Keratinocyte (primary cell): ENCODE data around the gene CHRNA1. TPM values are rescaled to one million over a fixed set of nuclear protein-coding genes. Genes with fewer than 3 reads are reported as not detected.

ENCODE experiments used
- DNase-seq: peaks from one replicate; pipeline ENCODE4 v3.0.0-alpha.2; 2011; ENCODE audit warnings: low read depth, missing footprints, low spot score
- FAIRE-seq: peaks from 2 replicates; lab custom pipeline; 2011; peaks lifted over from hg19 to GRCh38; lab: Jason Lieb, UNC
- H2AFZ ChIP-seq: 2 replicates; pipeline ENCODE4 v1.6.0; 2012; ENCODE audit warnings: low read length, control low read depth, inconsistent platforms; ENCODE audit not compliant: control insufficient read depth
- H3K27ac ChIP-seq: 2 replicates; pipeline ENCODE4 v1.5.1; 2011; ENCODE audit warnings: low read length; ENCODE audit not compliant: control insufficient read depth, insufficient read depth
- H3K27me3 ChIP-seq: 3 replicates; pipeline ENCODE4 v1.6.0; 2011; ENCODE audit warnings: low read length; ENCODE audit not compliant: control insufficient read depth, insufficient read depth; ENCODE audit errors: extremely low read depth
- H3K36me3 ChIP-seq, 2 experiments: 2 replicates in 1 of 2; 3 replicates in 1 of 2; pipeline ENCODE4 v1.5.1; 2011; ENCODE audit warnings: low read length in 2 of 2, mild to moderate bottlenecking in 1 of 2; ENCODE audit not compliant: control insufficient read depth in 2 of 2, insufficient read depth in 2 of 2; ENCODE audit errors: extremely low read depth in 1 of 2
- H3K4me1 ChIP-seq: 3 replicates; pipeline ENCODE4 v1.5.1; 2011; ENCODE audit warnings: low read length; ENCODE audit not compliant: control insufficient read depth, insufficient read depth; ENCODE audit errors: extremely low read depth
- H3K4me2 ChIP-seq: 3 replicates; pipeline ENCODE4 v1.6.0; 2011; ENCODE audit warnings: low read depth, low read length; ENCODE audit not compliant: control insufficient read depth, insufficient read depth; ENCODE audit errors: extremely low read depth
- H3K4me3 ChIP-seq, 3 experiments: fragments of 200-600 bp in 1 of 3; sonication (generic) in 1 of 3; 2 replicates in 2 of 3; 3 replicates in 1 of 3; pipeline ENCODE4 v1.5.1; 2011 to 2016; ENCODE audit warnings: low read length in 3 of 3, mild to moderate bottlenecking in 3 of 3, control low read depth in 2 of 3, inconsistent platforms in 1 of 3, low read depth in 1 of 3, mixed read lengths in 1 of 3, mixed run types in 1 of 3, moderate library complexity in 1 of 3; ENCODE audit not compliant: control insufficient read depth in 2 of 3, insufficient read depth in 2 of 3; ENCODE audit errors: extremely low read depth in 1 of 3
- H3K79me2 ChIP-seq: 2 replicates; pipeline ENCODE4 v1.6.0; 2012; ENCODE audit warnings: low read length; ENCODE audit not compliant: control insufficient read depth, insufficient read depth
- H3K9ac ChIP-seq: 3 replicates; pipeline ENCODE4 v1.6.0; 2011; ENCODE audit warnings: low read length; ENCODE audit not compliant: control insufficient read depth, insufficient read depth; ENCODE audit errors: extremely low read depth
- H3K9me1 ChIP-seq: 3 replicates; pipeline ENCODE4 v1.6.0; 2011; ENCODE audit warnings: low read length; ENCODE audit not compliant: control insufficient read depth, insufficient read depth; ENCODE audit errors: extremely low read depth
- H3K9me3 ChIP-seq: 2 replicates; pipeline ENCODE4 v1.5.1; 2012; ENCODE audit warnings: low read depth, low read length; ENCODE audit not compliant: control insufficient read depth
- H4K20me1 ChIP-seq: 3 replicates; pipeline ENCODE4 v1.6.0; 2011; ENCODE audit warnings: low read length; ENCODE audit not compliant: control insufficient read depth, insufficient read depth; ENCODE audit errors: extremely low read depth
- CTCF ChIP-seq, 3 experiments: IDR thresholded peaks in 1 of 3; conservative IDR thresholded peaks in 1 of 3; optimal IDR thresholded peaks in 1 of 3; 2 replicates in 2 of 3; 3 replicates in 1 of 3; pipeline versions ENCODE3 to v1.5.1; 2011; ENCODE audit warnings: low read length in 3 of 3, mild to moderate bottlenecking in 3 of 3, moderate library complexity in 2 of 3, control low read depth in 1 of 3, inconsistent platforms in 1 of 3; ENCODE audit not compliant: insufficient read depth in 2 of 3; ENCODE audit errors: extremely low read depth in 1 of 3
- EZH2 ChIP-seq: IDR thresholded peaks from one replicate; pipeline ENCODE4 v1.6.1; 2012; ENCODE audit warnings: inconsistent platforms, mild to moderate bottlenecking, low read length, moderate library complexity
- dilution Hi-C: fragments of 300-500 bp; cut with MboI; formaldehyde crosslinking; loops from one replicate; pipeline ENCODE4 v1.7.0; 2020; ENCODE audit warnings: low sequenced_read_pairs; ENCODE audit not compliant: extremely low pct_ligation_motif_present
- polyA plus RNA-seq, 5 experiments: library from polyadenylated mRNA; depleted of rRNA in 3 of 5; stranded (reverse) in 3 of 5; stranded (forward) in 1 of 5; unstranded in 1 of 5; fragments of >200 nt; gene quantifications; 1 replicate in 1 of 5; 2 replicates in 3 of 5; 3 replicates in 1 of 5; pipeline versions ENCODE4 v1.2.1 to v1.2.3, GENCODE V29; 2011 to 2012; ENCODE audit warnings: missing spikeins in 2 of 5, low read depth in 1 of 5, low replicate concordance in 1 of 5

CHRNA1 gene
- polyA plus RNA-seq, 1 donor (not counting 4 experiments of a cell fraction or from before 2014, with no cell fraction given): not detected

GRCh38 chr2:174791020-174791419, 26.7 kb upstream of the CHRNA1 start:
- FAIRE-seq: no peak
- no peaks in the 10 kb centered on the region for H3K9me3 ChIP-seq
- no peak for TF ChIP-seq CTCF (optimal IDR thresholded peaks at IDR 0.05 in 1 of 3, IDR thresholded peaks at IDR 0.05 in 1 of 3, conservative IDR thresholded peaks at IDR 0.05 in 1 of 3; ENCODE audit: extremely low read depth in 1 of 3, insufficient read depth in 2 of 3, low read length in 3 of 3)
- TF ChIP-seq EZH2: no peak
- dilution Hi-C loops: no loop called here
- H3K4me3 ChIP-seq: no peak overlapping the region
- no peaks in the 10 kb centered on the region for H3K4me1 ChIP-seq
- no peaks in the 10 kb centered on the region for H3K9me1 ChIP-seq
- no peaks in the 10 kb centered on the region for H3K36me3 ChIP-seq
- H3K79me2 ChIP-seq: no peaks in the 10 kb centered on the region
- no peak overlapping the region for H3K27ac ChIP-seq
- H3K27me3 ChIP-seq: no peaks in the 10 kb centered on the region
- no peaks in the 10 kb centered on the region for H4K20me1 ChIP-seq
- no peak overlapping the region for H3K4me2 ChIP-seq
- H2AFZ ChIP-seq: no peak overlapping the region
- DNase-seq: no peak
- no peak overlapping the region for H3K9ac ChIP-seq

- TF ChIP-seq EZH2: no peak
- TF ChIP-seq CTCF (optimal IDR thresholded peaks at IDR 0.05 in 1 of 3, IDR thresholded peaks at IDR 0.05 in 1 of 3, conservative IDR thresholded peaks at IDR 0.05 in 1 of 3; ENCODE audit: extremely low read depth in 1 of 3, insufficient read depth in 2 of 3, low read length in 3 of 3): no peak
- no peaks in the 10 kb centered on the region for H3K9me3 ChIP-seq
- no peaks in the 10 kb centered on the region for H4K20me1 ChIP-seq
- H2AFZ ChIP-seq: no peak overlapping the region
- FAIRE-seq: no peak
- H3K9ac ChIP-seq: no peak overlapping the region
- no peak overlapping the region for H3K4me3 ChIP-seq
- H3K4me1 ChIP-seq: no peaks in the 10 kb centered on the region
- no peaks in the 10 kb centered on the region for H3K36me3 ChIP-seq
- no peaks in the 10 kb centered on the region for H3K27me3 ChIP-seq
- no peaks in the 10 kb centered on the region for H3K9me1 ChIP-seq
- DNase-seq: no peak
- H3K4me2 ChIP-seq: no peak overlapping the region
- no peak overlapping the region for H3K27ac ChIP-seq
- dilution Hi-C loops: no loop called here
- no peaks in the 10 kb centered on the region for H3K79me2 ChIP-seq
Observed at GRCh38 chr2:174789001-174789400, 24.7 kb upstream of the CHRNA1 start.
